Endodermal cell (in vitro differentiated cells): ENCODE data around the gene USHBP1. TPM values are rescaled to one million over a fixed set of nuclear protein-coding genes. Genes with fewer than 3 reads are reported as not detected.

Experiments
- DNase-seq: peaks from one replicate; pipeline ENCODE4 v3.0.0-alpha.2; 2017
- H3K27ac ChIP-seq: 2 replicates; pipeline ENCODE4 v1.5.1; 2013; ENCODE audit warnings: mild to moderate bottlenecking, low read depth, low read length, moderate library complexity
- H3K27me3 ChIP-seq: 2 replicates; pipeline ENCODE4 v1.6.1; 2013; ENCODE audit warnings: mild to moderate bottlenecking, low read length, moderate library complexity; ENCODE audit not compliant: insufficient read depth, control insufficient read depth, poor library complexity, severe bottlenecking
- H3K36me3 ChIP-seq: 2 replicates; pipeline ENCODE4 v1.7.0; 2013; ENCODE audit warnings: mild to moderate bottlenecking, low read length, moderate library complexity; ENCODE audit not compliant: control insufficient read depth, insufficient read depth
- H3K4me1 ChIP-seq: one replicate; pipeline ENCODE4 v1.7.0; 2013; ENCODE audit warnings: low read length; ENCODE audit not compliant: control insufficient read depth, insufficient read depth
- H3K4me3 ChIP-seq: 2 replicates; pipeline ENCODE4 v1.5.1; 2013; ENCODE audit warnings: mild to moderate bottlenecking, low read length, moderate library complexity
- H3K9ac ChIP-seq: 2 replicates; pipeline ENCODE4 v1.6.1; 2013; ENCODE audit warnings: mild to moderate bottlenecking, low read length, moderate library complexity; ENCODE audit not compliant: poor library complexity, severe bottlenecking; ENCODE audit errors: extremely low read depth
- H3K9me3 ChIP-seq: 2 replicates; pipeline ENCODE4 v1.6.1; 2013; ENCODE audit warnings: mild to moderate bottlenecking, low read length, moderate library complexity; ENCODE audit not compliant: control insufficient read depth
- H3K27ac Mint-ChIP-seq: 2 replicates; pipeline ENCODE4 v1.8.0; 2020; ENCODE audit warnings: mixed read lengths
- H3K27me3 Mint-ChIP-seq: 2 replicates; pipeline ENCODE4 v1.8.0; 2021; ENCODE audit warnings: mild to moderate bottlenecking, mixed read lengths; ENCODE audit not compliant: insufficient read depth
- H3K36me3 Mint-ChIP-seq: 2 replicates; pipeline ENCODE4 v1.8.0; 2020; ENCODE audit warnings: low read depth, mixed read lengths
- H3K4me1 Mint-ChIP-seq: 2 replicates; pipeline ENCODE4 v1.8.0; 2020; ENCODE audit warnings: mixed read lengths
- H3K4me3 Mint-ChIP-seq: 2 replicates; pipeline ENCODE4 v1.8.0; 2020; ENCODE audit warnings: mild to moderate bottlenecking, moderate library complexity, mixed read lengths
- H3K9me3 Mint-ChIP-seq: 2 replicates; pipeline ENCODE4 v1.8.0; 2020; ENCODE audit warnings: mild to moderate bottlenecking, mixed read lengths
- WGBS, 2 experiments: methylation state at CpG; one replicate each; pipeline versions ENCODE4 v1.1.5 to v1.1.7; 2013; ENCODE audit warnings: missing lambda C conversion rate in 2 of 2, mixed read lengths in 1 of 2; ENCODE audit not compliant: insufficient coverage in 1 of 2, insufficient read length in 1 of 2; 5-methylcytosine and 5-hydroxymethylcytosine counted together
- total RNA-seq, 2 donors: library from RNA; stranded (reverse); fragmentation: NEBNext Ultra II Directional in 1 of 2; extraction: Animal tissue kit (Norgen Biotek cat#: 25700) in 1 of 2; gene quantifications; 2 replicates in 1 of 2; 3 replicates in 1 of 2; pipeline ENCODE4 v1.2.1, GENCODE V29; 2021
- TF ChIP-seq, protein P1 (sequence below): fragments of 200-600 bp; sonication (generic); conservative IDR thresholded peaks from 2 replicates; pipeline ENCODE4 v1.5.0; 2021; ENCODE audit warnings: antibody characterized with exemption, mild to moderate bottlenecking

The USHBP1 gene
- total RNA-seq, 2 donors from 2014 or later, result 3.8 to 6.2 TPM

DNA sequence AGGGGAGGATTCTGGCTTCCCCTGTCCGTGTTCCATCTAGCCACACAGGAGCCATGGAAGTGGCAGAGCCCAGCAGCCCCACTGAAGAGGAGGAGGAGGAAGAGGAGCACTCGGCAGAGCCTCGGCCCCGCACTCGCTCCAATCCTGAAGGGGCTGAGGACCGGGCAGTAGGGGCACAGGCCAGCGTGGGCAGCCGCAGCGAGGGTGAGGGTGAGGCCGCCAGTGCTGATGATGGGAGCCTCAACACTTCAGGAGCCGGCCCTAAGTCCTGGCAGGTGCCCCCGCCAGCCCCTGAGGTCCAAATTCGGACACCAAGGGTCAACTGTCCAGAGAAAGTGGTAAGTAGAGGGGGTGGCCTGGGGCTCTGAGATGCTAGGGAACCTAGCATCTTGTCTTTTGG, 4.2 kb upstream of the USHBP1 start:
- TF ChIP-seq, protein P1, sequence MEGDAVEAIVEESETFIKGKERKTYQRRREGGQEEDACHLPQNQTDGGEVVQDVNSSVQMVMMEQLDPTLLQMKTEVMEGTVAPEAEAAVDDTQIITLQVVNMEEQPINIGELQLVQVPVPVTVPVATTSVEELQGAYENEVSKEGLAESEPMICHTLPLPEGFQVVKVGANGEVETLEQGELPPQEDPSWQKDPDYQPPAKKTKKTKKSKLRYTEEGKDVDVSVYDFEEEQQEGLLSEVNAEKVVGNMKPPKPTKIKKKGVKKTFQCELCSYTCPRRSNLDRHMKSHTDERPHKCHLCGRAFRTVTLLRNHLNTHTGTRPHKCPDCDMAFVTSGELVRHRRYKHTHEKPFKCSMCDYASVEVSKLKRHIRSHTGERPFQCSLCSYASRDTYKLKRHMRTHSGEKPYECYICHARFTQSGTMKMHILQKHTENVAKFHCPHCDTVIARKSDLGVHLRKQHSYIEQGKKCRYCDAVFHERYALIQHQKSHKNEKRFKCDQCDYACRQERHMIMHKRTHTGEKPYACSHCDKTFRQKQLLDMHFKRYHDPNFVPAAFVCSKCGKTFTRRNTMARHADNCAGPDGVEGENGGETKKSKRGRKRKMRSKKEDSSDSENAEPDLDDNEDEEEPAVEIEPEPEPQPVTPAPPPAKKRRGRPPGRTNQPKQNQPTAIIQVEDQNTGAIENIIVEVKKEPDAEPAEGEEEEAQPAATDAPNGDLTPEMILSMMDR, result no peak
- Histone ChIP-seq H3K9ac (no peak overlapping the region), H3K36me3 (peaks cover 27% of the 10 kb centered on the region), H3K27me3 (no peaks in the 10 kb centered on the region), H3K4me3 (peak overlapping the region; percentile 98), H3K4me1 (no peaks in the 10 kb centered on the region), H3K27ac (no peak overlapping the region), H3K9me3 (no peaks in the 10 kb centered on the region)
- peak overlapping the region; percentile 94 for H3K27ac Mint-ChIP-seq
- WGBS, 2 experiments, result 92 to 97% methylated on average over 11 to 13 of the region's 13 CpGs
- H3K36me3 Mint-ChIP-seq, result peaks cover 27% of the 10 kb centered on the region
- peak overlapping the region; percentile 93 for H3K4me3 Mint-ChIP-seq
- H3K4me1 Mint-ChIP-seq, result peaks cover 7% of the 10 kb centered on the region
- no peaks in the 10 kb centered on the region for H3K27me3 Mint-ChIP-seq
- DNase-seq, result no peak
- no peaks in the 10 kb centered on the region for H3K9me3 Mint-ChIP-seq

DNA sequence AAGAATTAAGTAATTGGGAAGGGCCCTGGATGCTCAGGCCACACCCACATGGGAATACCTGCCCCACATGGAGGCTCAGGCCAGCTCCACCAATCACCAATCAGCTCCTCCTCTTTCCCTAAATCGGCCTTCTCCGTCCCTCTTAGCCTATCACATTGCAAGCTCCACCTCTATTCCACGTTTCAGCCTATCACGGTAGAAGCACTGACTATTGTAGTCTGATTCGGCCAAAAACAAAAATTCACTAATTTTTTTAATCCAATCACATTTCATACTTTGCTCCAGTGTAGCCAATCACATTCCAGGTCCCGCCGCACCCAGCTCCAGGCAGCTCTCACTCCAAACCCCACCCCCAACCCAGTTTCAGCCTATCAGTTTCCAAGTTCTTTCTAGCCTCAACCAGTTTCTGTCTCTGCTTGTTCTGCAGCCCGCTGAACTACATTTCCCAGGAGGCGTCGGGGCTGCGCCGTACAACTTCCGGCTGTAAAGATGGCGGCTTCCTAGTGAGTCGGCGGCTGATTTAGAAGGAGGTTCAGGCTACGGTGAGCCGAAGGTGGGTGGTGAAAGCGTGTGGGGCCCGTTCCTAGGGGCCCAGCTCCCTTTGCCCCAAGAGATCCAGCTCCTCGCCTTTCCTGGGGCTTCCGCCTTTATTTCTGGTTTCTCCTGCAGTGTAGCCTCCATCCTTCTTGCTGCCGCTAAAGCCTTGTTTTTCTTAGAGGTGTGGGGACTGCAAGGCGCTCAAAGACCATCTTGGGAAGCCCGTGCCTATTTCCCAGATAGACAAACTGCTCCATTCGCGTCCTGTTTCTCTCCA, 2.6 kb upstream of the USHBP1 start, which contains the start of gene BABAM1:
Gene BABAM1, plus strand, starts transcription at position 469 of the 814 bp plus-strand sequence. CDS start 1,364 bp downstream, outside the sequence.
- H3K27ac ChIP-seq, result peak within 1 kb of the TSS; percentile 21
- TF ChIP-seq, protein P1, result no peak
- H3K27me3 Mint-ChIP-seq, result no peaks in the 10 kb centered on the region
- 1% methylated on average over 19 to 27 of the region's 27 CpGs for WGBS, 2 experiments
- H3K4me1 ChIP-seq, result no peaks in the 10 kb centered on the region
- peak within 1 kb of the TSS; percentile 94 for H3K27ac Mint-ChIP-seq
- no peaks in the 10 kb centered on the region for H3K27me3 ChIP-seq
- peak within 1 kb of the TSS; percentile 93 for H3K4me3 Mint-ChIP-seq
- H3K4me3 ChIP-seq, result peak within 1 kb of the TSS; percentile 98
- H3K4me1 Mint-ChIP-seq, result peaks cover 7% of the 10 kb centered on the region
- H3K9me3 Mint-ChIP-seq, result no peaks in the 10 kb centered on the region
- H3K36me3 Mint-ChIP-seq, result peaks cover 20% of the 10 kb centered on the region
- peak within 1 kb of the TSS; percentile 72 for H3K9ac ChIP-seq
- H3K9me3 ChIP-seq, result no peaks in the 10 kb centered on the region
- peak; percentile 99 for DNase-seq
- peaks cover 26% of the 10 kb centered on the region for H3K36me3 ChIP-seq

DNA sequence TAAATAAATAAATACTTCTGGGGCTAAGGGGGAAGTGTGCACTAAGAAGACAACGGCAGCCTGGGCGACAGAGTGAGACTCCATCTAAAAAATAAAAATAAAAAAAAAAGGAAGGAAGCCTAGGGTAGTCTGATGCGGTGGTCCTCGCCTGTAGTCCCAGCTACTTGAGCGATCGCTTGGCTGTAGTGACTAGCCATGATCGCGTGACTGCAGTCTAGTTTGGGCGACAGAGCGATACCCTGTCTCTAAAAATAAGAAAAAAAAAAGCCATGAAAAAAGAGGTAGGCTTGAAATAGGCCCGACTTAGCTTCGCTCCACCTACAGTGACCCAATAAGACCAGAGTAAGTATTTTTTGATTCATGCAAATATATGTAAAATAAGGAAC, 2.0 kb upstream of the USHBP1 start:
- H3K36me3 ChIP-seq, result peaks cover 21% of the 10 kb centered on the region
- no peaks in the 10 kb centered on the region for H3K4me1 ChIP-seq
- WGBS, 2 experiments, result 92 to 98% methylated on average over 7 to 12 of the region's 12 CpGs
- no peak overlapping the region for H3K4me3 ChIP-seq
- Mint-ChIP-seq H3K4me3 (peak overlapping the region; percentile 93), H3K4me1 (peaks cover 7% of the 10 kb centered on the region), H3K9me3 (no peaks in the 10 kb centered on the region), H3K27ac (peak overlapping the region; percentile 60), H3K27me3 (no peaks in the 10 kb centered on the region), H3K36me3 (peaks cover 17% of the 10 kb centered on the region)
- no peak overlapping the region for H3K27ac ChIP-seq
- no peak for DNase-seq
- no peaks in the 10 kb centered on the region for H3K27me3 ChIP-seq
- H3K9ac ChIP-seq, result no peak overlapping the region
- TF ChIP-seq, protein P1, result no peak
- H3K9me3 ChIP-seq, result no peaks in the 10 kb centered on the region
